Hepatic stellate cell (primary cell): ENCODE data around the gene MTURN.

Experiments used
- DNase-seq: peaks from one replicate; pipeline ENCODE4 v3.0.0; 2011; ENCODE audit warnings: low spot score

MTURN gene

DNA sequence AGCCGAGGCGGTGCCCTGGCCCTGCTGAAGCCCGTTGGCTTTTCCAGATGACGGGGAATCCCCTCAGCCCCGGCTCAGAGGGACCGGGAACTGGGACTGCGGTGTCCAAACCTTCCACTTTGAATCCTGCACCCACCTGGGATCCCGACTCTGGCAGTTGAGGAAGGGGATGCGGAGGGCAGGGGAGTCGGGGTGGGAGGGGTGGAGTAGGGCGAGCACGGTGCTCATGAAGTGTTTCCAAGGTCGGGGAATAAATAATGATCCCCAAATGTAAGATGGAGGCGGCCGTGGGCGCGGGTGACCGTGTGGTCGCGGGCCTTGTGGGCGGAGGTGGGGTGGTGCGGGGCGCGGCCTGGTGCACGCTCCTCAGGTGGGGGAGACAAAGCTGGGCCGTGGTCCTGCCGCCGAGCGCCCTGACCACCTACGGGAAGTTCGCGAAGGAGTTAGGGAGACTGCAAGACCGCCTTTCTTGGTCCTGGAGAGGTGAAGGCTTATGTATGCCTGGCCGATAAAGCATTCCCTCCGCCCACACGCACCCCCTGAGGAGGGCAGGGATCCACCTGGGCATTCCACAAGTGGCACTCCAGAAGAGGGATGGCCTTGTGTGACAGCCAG, 1.4 kb downstream of the MTURN start:
- peak; percentile 65 for DNase-seq

DNA sequence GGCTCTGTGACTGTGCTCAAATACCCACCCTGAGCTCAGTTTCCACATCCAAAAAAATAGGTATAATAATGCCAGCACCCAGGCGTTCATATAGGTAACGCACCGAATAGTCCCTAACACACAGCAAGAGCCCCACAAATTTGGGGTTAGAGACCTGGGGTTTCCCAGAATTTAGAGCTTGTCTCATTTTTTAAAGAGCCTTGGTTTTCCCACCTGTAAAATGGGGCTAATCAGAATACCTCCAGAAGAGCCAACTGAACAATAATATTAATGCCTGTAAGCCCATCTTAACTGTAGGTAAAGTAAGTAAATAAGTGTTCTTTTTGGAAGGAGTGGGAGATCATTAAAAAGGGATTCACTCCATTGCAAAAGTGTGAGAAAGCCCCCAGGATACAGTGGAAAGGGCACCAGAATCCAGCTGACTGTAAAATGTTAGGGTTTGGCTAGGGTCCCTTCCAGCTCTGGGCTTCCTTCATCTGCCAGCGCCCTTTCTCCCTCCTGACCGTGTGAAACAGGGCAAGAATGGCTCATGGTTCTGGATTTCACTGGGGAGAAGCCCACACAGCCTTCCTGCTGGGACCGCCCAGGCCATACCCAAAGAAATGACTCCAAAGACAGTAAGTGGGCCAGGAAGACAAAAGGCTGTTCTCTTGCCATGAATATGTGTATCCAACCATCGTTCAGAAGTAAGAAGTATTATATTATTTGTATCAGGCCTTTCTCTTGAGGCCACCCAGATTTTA, 2.1 kb downstream of the MTURN start:
- DNase-seq = no peak

DNA sequence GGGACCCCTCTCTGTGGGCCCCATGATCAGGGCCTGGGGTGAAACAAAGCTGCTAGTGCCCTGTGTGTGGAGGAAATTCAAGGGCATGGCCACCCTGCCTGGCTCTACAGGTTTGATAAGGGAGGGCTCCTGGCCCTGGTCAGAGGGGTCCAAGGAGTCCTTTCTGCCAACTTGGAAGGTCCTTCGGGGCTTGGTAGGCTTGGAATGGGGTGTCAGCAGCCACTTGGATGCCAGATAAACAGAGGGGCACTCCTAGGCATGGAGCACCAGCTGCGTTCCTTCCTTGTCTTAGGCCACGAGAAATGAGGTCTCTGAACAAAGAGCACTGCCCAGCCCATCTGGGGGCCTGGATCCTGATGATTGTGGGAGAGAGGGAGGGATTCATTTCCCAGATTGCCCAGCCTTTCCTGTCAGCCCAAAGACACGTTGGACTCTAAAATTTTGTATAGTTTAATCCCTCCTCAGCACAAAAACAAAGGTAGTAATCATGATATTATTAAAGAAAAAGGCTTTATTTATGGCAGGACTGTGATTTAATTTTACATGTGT, 5.1 kb downstream of the MTURN start:
- no peak for DNase-seq

DNA sequence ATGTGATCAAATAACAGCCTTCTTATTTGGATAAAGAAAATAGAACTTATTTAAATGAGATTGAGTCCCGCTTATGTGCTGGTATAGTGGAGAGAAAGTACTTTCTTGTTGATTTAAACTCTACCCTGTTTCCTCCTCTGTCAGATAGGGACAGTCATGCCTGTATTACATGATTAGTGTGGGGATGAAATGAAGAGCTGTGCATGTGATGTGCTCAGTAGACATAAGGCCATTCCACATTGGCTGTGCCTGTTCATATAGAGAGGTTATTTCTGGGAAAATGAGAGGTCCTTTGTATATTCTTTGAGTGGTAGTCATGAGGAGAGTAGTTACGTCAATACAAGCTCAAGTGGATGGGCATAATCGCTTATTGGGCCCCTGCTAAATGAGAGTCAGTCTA, 5.7 kb downstream of the MTURN start:
- DNase-seq = no peak

DNA sequence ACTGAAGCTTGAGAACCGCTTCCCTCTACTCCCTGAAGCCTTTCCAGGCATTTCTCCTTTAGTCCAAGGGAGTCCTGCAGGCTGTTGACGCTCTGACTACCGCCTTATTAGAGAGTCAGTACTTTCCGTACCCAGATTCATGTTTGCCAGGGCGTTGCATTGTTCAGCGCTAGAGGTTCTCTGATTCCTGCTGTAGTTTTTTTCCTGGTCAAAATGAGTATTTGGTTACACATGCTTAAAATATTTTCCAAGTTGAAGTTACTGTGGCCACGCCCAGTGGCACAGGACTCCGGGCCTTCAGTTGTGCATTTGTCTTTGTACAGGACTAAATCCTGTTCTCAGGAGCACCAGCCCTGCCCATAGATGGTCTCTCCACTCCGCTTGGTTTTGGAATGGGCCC, 7.9 kb downstream of the MTURN start:
- peak; percentile 60 for DNase-seq

DNA sequence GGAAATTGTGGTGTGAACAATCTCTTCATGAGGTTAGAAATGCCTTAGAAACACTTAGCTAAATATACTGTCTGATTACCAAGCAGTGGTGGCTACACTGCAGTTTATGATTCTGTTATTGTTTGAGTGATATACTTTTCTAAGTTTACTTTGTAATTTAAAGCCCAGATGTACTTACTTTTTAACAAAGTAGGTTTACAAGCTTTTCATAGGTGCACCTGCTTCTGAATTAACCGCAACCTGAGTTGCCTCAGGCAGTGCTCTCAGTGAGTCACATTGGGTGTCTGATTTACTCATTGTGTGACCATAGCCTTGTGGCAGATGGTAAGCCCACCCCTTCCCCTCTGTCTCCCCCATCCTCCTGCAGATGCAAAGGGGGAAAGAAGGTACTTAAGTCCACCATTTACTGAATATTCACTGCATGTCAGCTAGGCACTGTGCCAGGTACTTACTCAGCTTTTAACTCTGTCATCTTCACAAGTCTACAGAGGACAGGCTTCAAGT, 9.0 kb downstream of the MTURN start:
- DNase-seq = no peak

DNA sequence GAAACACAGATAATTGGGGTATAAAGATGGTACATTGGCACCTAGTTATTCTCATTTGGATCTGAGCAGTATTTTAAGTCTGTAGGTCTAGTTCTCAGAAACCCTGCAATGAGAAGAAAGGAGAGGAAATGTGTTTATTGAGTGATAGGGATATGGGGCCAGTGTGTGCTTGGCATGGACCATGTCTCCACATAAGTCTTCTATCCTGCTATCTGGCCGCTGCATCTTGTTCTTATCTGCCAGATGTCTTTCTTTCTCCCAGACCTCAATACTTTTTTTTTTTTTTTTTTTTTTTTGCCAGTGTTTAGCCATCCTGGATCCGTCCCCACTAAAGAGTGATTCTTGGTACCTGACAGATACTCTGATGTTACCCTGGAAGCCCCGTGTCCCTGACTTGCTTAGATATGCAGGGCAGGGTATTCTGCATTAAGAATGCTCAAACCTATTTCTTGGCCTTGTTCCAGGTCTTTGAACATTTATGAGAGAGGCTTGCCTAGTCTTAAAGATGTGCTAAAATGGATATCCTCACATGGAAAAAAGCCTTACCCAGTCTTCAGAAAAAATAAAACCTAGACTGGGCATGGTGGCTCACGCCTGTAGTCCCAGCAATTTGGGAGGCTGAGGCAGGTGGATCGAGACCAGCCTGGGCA, 10.0 kb downstream of the MTURN start:
- no peak for DNase-seq

DNA sequence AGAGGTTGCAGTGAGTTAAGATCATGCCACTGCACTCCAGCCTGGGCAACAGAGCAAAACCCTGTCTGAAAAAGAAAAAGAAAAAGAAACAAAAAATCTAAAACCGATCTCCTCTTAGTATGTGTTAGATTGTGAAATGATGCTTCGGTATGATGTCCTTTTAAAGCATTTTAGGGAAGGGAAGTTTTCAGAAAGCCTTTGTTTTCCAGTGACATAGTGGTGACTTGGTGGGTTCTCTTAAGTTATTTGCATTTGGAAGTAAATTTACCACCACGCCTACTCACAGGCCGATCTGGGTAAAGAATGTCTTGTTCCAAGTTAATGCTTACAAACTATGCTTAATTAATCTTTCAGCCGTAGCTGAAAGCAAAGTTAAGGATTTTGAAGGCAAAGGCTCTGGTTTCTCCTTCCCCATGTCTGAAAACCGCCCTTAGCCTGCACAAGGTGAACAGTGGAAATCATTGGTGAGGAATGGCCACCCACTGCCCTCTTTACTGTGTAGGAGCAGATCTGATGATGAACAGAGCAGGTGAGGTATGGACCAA, 10.7 kb downstream of the MTURN start:
- DNase-seq = no peak

DNA sequence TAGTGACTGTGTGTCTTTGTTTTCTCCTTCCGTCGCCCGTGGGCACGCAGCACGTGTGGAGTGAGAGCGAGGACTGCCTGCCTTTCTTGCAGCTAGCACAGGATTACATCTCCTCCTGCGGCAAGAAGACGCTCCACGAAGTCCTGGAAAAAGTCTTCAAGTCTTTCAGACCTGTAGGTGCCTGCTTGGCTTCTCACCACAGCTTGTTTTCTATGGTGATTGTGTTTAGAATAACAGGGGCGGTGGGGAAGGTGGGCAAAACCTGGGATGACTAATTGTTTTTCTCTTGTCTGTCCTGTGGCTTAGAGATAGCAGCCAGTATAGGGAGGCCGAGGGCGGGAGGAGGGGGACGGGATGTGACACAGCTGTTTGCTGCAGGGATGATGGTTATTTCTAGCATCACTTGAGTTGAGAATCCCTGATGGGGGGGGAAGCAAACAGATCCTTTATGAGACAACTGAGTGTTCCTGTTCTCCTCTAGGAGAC, 11.4 kb downstream of the MTURN start:
- no peak for DNase-seq

DNA sequence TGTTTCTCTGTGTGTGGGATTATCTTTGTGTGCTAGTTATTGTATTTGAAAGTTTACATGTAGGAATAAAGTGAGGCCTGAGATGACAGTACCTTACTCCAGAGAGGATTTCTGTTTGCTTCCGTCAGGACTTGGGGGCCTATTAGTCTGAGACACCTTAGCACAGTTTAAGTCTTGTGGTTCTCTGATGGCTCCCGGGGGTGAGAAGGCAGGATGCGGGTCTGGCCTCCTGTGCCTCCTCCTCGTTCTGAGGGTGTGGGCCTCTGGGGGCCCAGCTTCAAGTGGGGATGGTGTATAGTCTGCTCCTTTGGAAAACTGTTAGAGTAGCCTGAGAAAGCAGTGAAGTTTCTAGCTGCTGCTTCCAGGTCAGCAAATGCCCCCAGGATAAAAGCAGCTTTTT, 12.4 kb downstream of the MTURN start:
- DNase-seq = no peak

DNA sequence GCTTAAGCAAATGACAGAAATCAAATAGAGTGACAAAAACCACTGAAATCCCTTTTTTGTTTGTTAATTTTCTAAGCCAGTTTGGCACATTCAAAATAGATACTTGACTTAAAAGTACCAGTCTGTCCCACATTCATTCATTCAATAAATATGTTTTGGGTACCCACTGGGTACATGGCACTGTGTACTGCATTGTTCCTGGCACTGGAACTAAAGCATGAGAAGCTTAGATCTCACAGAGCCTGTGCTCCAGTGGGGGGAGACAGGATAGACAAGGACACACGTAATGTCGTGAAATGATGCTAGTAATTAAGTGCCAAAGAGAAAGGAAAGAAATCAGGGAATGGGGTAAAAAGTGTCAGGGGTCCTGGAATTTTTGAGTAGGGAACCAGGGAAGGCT, 13.0 kb downstream of the MTURN start:
- DNase-seq = no peak

DNA sequence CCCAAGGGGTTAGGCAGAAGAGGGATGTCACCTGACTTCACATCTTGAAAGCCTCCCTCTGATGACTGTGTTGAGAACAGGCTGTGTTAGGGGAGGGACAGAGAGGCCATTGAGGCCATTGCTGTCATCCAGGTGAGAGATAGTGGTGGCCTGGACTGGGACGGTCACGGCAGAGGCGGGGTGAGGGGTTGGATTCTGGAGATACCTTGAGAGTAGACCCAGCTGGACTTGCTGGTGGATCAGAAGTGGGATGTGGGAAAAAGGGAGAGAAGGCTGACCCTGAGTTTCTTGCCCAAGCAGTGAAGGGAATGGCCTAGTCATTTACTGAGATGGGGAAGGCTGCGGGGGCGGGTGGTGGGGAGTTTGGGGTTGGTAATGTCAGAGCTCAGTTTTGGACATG, 13.6 kb downstream of the MTURN start:
- DNase-seq = no peak

DNA sequence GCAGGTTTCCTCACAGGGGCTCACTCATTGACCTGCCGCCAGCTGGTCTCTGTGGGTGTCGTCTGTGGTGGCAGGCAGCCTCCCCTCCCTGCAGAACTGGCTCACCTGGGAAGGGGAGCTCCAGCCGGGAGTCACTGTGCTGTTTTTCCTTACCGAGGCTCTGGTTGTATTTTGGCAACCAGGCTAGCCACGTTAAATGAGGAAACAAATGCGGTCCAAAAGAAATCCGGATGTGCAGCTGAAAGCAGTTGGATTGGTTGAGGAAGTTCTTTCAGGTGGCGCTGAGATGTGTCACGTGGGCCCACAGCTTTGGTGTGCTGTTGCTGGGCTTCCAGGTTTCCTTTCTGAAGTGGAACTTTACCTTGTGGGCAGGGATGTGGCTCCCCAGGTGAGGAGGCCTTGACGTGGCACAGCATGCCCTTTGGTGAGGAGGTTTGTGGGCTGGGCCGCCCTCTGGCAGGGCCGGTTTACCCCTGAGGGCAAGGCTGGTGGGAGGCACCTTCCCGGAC, 14.2 kb downstream of the MTURN start:
- DNase-seq = no peak

DNA sequence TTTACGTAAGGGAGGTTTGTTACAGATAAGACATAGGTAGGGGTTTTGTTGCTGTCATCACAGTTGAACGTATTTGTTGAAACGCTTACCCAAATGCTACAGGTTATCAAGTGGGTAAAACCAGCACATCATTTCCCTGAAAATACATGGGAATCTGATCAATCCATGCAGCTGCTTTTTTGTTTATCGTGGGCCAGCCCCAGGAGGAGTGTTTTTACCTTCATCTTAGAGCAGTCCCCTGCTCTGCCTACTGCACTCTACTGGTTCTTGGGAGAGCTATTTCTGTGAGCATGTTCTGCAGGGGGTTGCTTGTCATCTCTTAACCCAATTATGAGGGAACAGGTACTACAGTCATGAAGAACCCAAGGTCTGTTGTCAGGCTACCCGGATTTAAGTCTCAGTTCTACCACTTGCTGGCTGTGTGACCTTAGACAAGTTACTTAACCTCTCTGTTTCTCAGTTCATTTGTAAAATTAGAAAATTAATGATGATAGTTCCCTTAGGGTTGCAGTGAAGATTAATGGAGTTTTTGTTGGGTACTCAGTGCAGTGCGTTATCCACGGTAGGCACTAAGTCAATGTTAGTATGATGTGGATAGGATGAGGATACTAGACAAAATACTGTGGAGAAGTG, 15.0 kb downstream of the MTURN start:
- no peak for DNase-seq

DNA sequence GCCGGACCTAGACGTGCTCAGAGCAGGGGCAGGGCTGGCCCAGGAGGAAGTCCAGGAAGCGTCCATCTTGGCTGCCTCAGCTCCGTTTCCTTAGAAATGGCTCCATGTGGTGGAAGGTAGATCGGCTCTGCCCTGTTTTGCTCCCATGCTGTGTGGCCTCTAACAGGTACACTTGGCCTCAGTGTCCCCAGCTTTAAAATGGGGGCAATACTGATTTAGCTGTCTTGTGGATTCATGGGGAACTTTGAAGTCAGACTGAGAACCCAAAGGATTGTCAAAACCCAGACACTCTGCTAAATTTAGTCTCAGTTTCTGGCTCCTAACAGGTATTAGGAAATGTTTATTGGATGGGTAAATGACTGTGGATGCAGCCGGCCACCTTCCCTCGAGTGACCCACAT, 15.9 kb downstream of the MTURN start:
- no peak for DNase-seq

DNA sequence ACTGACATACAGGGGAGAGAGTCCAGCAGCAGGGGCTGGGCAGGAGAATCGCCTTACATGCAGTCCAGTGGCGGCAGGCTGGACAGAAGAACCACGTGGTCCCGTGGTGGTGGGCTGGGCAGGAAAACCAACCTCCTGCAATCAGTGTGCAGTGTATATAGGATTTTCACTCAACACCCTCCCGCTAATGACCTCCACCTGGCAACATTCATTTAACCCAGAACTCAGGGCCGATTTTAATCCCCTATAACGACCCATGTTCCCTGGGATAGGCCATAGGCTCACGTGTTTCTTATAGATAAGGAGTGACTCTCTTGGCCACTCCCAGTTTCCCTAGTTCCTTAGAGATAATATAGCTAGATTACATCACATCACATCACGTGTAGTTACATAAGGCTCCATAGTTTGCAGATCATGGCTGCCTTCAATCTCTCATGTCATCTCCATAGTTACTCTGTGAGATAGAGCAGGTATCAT, 19.4 kb downstream of the MTURN start:
- DNase-seq = no peak

DNA sequence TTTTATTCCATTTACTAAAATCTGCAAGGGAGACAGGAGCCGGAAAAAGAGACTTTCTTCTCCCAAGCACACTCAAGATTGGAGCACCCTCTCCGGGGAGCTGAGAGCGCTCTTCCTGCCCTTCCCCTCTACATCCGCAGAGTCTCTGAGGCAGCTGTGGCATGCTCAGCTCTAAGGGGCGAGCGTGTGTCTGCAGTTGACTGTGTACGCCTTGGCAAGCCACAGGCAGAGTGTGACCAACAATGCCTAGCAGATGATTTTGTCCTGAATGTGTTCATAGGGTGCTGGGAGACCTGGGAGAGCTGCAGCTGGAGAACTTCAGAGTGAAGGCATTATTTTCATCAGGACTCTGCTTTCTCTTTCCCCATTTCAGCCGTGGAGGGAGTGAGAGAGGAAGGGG, 20.7 kb downstream of the MTURN start:
- DNase-seq = no peak

DNA sequence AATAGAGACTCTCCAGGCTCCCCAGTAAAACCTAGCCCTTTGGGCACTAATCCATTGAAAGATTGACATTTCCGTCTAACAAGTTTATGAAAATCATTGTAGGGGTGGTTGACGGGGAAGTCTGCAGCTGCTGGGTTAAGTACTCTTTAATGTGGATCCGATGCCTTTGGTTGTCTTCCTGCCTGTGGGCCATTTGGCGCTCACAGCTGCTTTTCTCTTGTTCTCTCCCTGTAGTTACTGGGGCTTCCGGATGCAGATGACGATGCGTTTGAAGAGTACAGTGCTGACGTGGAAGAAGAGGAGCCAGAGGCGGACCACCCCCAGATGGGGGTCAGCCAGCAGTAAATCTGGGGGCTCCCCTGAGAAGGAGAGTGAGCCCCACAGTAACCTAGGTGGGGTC, 22.4 kb downstream of the MTURN start:
- DNase-seq = no peak

DNA sequence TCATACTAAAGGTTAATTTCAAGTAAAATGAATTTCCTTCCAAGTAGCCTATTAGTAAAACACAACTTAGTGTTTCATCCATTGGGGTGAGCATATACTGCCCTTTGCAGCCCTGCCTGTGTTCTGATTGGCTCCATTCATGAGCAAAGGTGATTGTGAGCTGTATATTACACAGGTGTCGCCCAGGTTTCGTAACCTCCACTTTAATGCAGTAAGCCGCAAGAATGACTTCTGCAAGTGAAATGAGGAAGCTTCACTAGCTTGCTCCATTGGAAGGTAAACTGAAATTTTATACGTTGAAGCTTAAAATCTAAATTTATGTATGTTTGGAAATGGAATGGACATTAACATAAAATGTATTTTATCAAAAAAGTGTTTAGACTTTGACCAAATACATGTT, 24.4 kb downstream of the MTURN start:
- no peak for DNase-seq

DNA sequence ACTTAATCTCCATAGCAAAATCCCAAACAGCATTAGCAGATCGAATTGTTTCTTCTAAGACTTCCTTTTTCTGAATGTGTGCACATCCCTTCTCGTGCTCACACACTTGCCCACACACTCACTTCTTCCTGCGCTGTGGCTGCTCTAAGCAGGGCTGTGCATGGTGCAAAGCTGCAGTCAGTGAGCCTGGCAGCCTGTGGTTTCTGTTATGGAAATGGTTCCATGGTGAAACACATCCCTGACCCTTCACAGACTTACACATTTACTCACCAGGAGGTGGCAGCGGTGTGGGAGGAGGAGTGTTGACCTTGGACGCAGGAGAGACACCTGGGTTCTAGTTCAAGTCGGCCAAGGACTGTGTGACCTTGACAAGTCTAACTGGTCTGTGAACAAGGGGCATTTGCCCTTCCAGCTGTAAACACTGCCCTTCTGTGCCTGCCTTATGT, 24.9 kb downstream of the MTURN start:
- DNase-seq = peak; percentile 25

DNA sequence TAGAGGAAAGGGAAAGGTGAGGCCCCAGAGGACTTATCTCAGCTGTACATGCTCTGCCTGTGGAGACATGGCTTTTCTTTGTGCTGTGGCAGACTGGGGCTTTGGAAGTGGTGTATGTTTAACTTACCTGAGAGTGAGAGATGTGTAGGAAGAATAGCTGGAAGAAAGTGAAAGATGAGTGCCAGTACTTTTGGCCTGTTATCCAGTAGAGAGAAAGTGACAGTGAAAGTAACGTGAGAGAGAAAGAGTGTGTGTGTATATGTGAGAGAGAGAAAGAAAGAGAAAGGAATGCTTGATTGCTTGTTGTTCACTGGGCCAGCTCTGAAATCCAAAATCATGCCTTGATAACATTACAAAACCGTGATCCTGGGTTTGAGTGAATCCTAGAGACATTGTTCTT, 25.5 kb downstream of the MTURN start:
- DNase-seq = no peak

DNA sequence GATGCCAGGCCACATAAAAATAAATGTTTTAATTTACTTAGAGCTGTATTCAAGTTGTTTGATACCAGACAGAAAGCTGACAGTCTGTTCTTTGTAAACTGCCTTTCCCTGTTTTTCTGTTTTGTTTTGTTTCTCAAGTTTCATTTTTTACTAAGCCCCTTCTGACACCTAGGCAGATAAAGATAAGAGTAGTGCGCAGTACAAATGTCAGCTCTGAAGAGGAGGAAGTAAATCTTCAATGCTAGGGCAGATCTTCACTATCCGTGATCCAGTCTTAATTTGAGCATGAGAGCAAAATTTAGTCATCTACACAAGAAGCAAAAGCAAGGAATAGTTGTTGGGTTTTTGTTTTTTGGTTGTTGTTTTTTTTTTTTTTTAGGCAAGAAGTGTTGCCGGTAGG, 27.3 kb downstream of the MTURN start:
- DNase-seq = no peak
